ENCODE data around the gene MARK4. TPM values are rescaled to one million over a fixed set of nuclear protein-coding genes. Genes with fewer than 3 reads are reported as not detected.

MARK4 gene
- total RNA-seq, 3 donors from 2014 or later, result 11.0 to 20.0 (median 19.2) TPM

- no peak overlapping the region for H3K4me3 ChIP-seq
- no peak overlapping the region for H3K27ac ChIP-seq
- no peak for DNase-seq (ENCODE audit: low spot score in 2 of 2)
- intact Hi-C loops (cut with DNase I; ENCODE audit: low total_unique reads), result no loop called here
- H3K4me1 ChIP-seq, result no peaks in the 10 kb centered on the region
- no peak for TF ChIP-seq CTCF (IDR thresholded peaks at IDR 0.05)
- TF ChIP-seq POLR2AphosphoS5 (IDR thresholded peaks at IDR 0.05), result no peak
- no peak for TF ChIP-seq POLR2A (IDR thresholded peaks at IDR 0.05)
- no peaks in the 10 kb centered on the region for H3K36me3 ChIP-seq
- peaks cover 0 to 11% of the 10 kb centered on the region in 2 donors for H3K27me3 ChIP-seq
- no peaks in the 10 kb centered on the region for H3K9me3 ChIP-seq
Measured at GRCh38 chr19:45344621-45345505, 93.8 kb downstream of the MARK4 start.

- H3K36me3 ChIP-seq, result no peaks in the 10 kb centered on the region
- H3K27ac ChIP-seq, result no peak overlapping the region
- H3K4me3 ChIP-seq, result no peak overlapping the region
- TF ChIP-seq CTCF (IDR thresholded peaks at IDR 0.05), result no peak
- TF ChIP-seq POLR2AphosphoS5 (IDR thresholded peaks at IDR 0.05), result no peak
- no peak for TF ChIP-seq POLR2A (IDR thresholded peaks at IDR 0.05)
- H3K4me1 ChIP-seq, result no peaks in the 10 kb centered on the region
- no peaks in the 10 kb centered on the region for H3K9me3 ChIP-seq
- intact Hi-C loops (cut with DNase I; ENCODE audit: low total_unique reads), result no loop called here
- no peak for DNase-seq (ENCODE audit: low spot score in 2 of 2)
- H3K27me3 ChIP-seq, result peaks cover 0 to 7% of the 10 kb centered on the region in 2 donors
Measured at GRCh38 chr19:45345506-45345860, 94.4 kb downstream of the MARK4 start.

DNA sequence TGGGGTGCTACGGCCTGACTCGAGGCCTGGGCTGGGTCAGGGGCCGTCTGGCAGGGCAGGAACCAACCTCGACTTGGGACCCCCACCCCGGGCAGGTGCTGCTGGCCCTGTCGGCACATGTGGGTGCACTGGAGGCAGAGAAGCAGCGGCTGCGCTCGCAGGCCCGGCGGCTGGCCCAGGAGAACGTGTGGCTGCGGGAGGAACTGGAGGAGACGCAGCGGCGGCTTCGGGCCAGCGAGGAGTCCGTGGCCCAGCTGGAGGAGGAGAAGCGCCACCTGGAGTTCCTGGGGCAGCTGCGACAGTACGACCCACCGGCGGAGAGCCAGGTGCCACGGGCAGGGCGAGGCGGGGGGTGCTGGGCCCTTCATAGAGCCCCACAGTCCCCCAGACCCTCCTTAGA, 95.4 kb downstream of the MARK4 start:
- no peak for DNase-seq (ENCODE audit: low spot score in 2 of 2)
- Histone ChIP-seq H3K9me3 (no peaks in the 10 kb centered on the region), H3K4me1 (no peaks in the 10 kb centered on the region), H3K27me3 (no peaks in the 10 kb centered on the region), H3K36me3 (no peaks in the 10 kb centered on the region), H3K27ac (no peak overlapping the region), H3K4me3 (no peak overlapping the region)
- intact Hi-C loops (cut with DNase I; ENCODE audit: low total_unique reads), result no loop called here
- no peak for TF ChIP-seq POLR2AphosphoS5 (IDR thresholded peaks at IDR 0.05)
- TF ChIP-seq POLR2A (IDR thresholded peaks at IDR 0.05), result no peak
- TF ChIP-seq CTCF (IDR thresholded peaks at IDR 0.05), result no peak

DNA sequence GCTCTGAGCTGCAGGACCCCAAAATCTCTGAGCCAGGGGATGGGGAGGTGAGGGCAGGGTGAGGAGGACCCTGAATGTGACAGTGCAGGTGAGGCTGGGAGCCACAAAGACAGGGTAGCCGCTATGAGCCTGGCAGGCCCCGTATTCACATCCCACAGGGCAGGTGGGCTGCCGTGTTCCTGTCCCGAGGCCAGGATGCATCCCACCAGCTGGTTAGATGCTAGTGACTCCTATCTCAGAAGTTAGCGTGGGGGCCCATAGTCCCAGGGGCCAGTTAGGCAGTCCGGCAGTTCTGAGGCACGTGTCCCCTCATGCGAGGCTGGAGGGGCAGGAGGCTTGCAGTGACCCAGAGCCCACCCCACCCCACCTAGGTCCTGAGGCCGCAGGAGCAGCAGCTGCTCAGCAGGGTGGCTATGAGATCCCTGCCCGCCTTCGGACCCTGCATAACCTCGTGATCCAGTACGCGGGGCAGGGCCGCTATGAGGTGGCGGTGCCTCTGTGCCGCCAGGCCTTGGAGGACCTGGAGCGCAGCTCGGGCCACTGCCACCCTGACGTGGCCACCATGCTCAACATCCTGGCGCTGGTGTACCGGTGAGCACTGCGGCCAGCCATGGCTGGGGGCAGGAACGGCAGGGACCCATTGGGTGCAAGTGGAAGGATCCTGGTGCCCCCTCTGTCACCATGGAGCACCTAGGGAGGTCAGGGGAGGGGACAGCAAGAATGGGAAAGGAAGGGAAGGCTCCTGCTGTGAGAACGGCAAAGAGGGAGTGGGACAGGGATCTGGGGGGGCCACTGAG, 96.7 kb downstream of the MARK4 start:
- TF ChIP-seq CTCF (IDR thresholded peaks at IDR 0.05) (no peak), POLR2AphosphoS5 (IDR thresholded peaks at IDR 0.05) (no peak), POLR2A (IDR thresholded peaks at IDR 0.05) (no peak)
- no peak for DNase-seq (ENCODE audit: low spot score in 2 of 2)
- H3K4me3 ChIP-seq, result no peak overlapping the region
- H3K4me1 ChIP-seq, result no peaks in the 10 kb centered on the region
- H3K27me3 ChIP-seq, result no peaks in the 10 kb centered on the region
- H3K27ac ChIP-seq, result no peak overlapping the region
- intact Hi-C loops (cut with DNase I; ENCODE audit: low total_unique reads), result no loop called here
- H3K36me3 ChIP-seq, result no peaks in the 10 kb centered on the region
- H3K9me3 ChIP-seq, result no peaks in the 10 kb centered on the region
